Astrocyte (in vitro differentiated cells and primary cell): ENCODE measurements around the gene NCKAP1. TPM values are rescaled to one million over a fixed set of nuclear protein-coding genes. Genes with fewer than 3 reads are reported as not detected.
A peak's percentile ranks its signal among the peaks of the same experiment; 100 is the strongest.

Experiments used
- DNase-seq: peaks from one replicate; pipeline ENCODE4 v3.0.0-alpha.2; 2010; ENCODE audit warnings: low read depth
- FAIRE-seq: peaks from 2 replicates; lab custom pipeline; 2011; peaks lifted over from hg19 to GRCh38; lab: Jason Lieb, UNC
- H2AFZ ChIP-seq: 2 replicates; pipeline ENCODE4 v1.6.0; 2012; ENCODE audit warnings: low read depth, low read length, inconsistent platforms
- H3K27ac ChIP-seq: 2 replicates; pipeline ENCODE4 v1.5.1; 2011; ENCODE audit warnings: low read depth, low read length, inconsistent platforms
- H3K27me3 ChIP-seq: 2 replicates; pipeline ENCODE4 v1.6.0; 2011; ENCODE audit warnings: low read length, inconsistent platforms; ENCODE audit not compliant: insufficient read depth
- H3K36me3 ChIP-seq: 2 replicates; pipeline ENCODE4 v1.5.1; 2011; ENCODE audit warnings: low read length, inconsistent platforms; ENCODE audit not compliant: insufficient read depth
- H3K4me1 ChIP-seq: 2 replicates; pipeline ENCODE4 v1.5.1; 2011; ENCODE audit warnings: low read length, inconsistent platforms; ENCODE audit not compliant: insufficient read depth
- H3K4me2 ChIP-seq: 2 replicates; pipeline ENCODE4 v1.6.0; 2012; ENCODE audit warnings: low read length, inconsistent platforms
- H3K4me3 ChIP-seq: 2 replicates; pipeline ENCODE4 v1.5.1; 2011; ENCODE audit warnings: low read depth, mild to moderate bottlenecking, low read length, inconsistent platforms; ENCODE audit not compliant: insufficient read depth
- H3K79me2 ChIP-seq: 2 replicates; pipeline ENCODE4 v1.6.0; 2012; ENCODE audit warnings: mild to moderate bottlenecking, low read length, inconsistent platforms; ENCODE audit not compliant: insufficient read depth
- H3K9ac ChIP-seq: 2 replicates; pipeline ENCODE4 v1.6.0; 2012; ENCODE audit warnings: mild to moderate bottlenecking, low read length, inconsistent platforms
- H3K9me3 ChIP-seq: 2 replicates; pipeline ENCODE4 v1.5.1; 2012; ENCODE audit warnings: low read depth, mild to moderate bottlenecking, low read length, inconsistent platforms; ENCODE audit not compliant: insufficient read depth
- H4K20me1 ChIP-seq: 2 replicates; pipeline ENCODE4 v1.6.0; 2012; ENCODE audit warnings: low read length, inconsistent platforms; ENCODE audit not compliant: insufficient read depth
- H3K27ac Mint-ChIP-seq: one replicate; pipeline ENCODE4 v1.8.0; 2021; ENCODE audit warnings: mild to moderate bottlenecking, mixed read lengths; ENCODE audit not compliant: unreplicated experiment
- H3K27me3 Mint-ChIP-seq: one replicate; pipeline ENCODE4 v1.8.0; 2021; ENCODE audit warnings: low read depth, mixed read lengths; ENCODE audit not compliant: unreplicated experiment
- H3K36me3 Mint-ChIP-seq: one replicate; pipeline ENCODE4 v1.8.0; 2021; ENCODE audit warnings: low read depth, mixed read lengths; ENCODE audit not compliant: unreplicated experiment
- H3K4me1 Mint-ChIP-seq: one replicate; pipeline ENCODE4 v1.8.0; 2021; ENCODE audit warnings: low read depth, mixed read lengths; ENCODE audit not compliant: unreplicated experiment
- H3K4me3 Mint-ChIP-seq: one replicate; pipeline ENCODE4 v1.8.0; 2021; ENCODE audit warnings: mild to moderate bottlenecking, moderate library complexity, mixed read lengths; ENCODE audit not compliant: unreplicated experiment
- H3K9me3 Mint-ChIP-seq: one replicate; pipeline ENCODE4 v1.8.0; 2021; ENCODE audit warnings: mild to moderate bottlenecking, mixed read lengths; ENCODE audit not compliant: unreplicated experiment
- EZH2 ChIP-seq: IDR thresholded peaks from 2 replicates; pipeline ENCODE4 v1.6.1; 2012; ENCODE audit warnings: mild to moderate bottlenecking, low read length, inconsistent platforms; ENCODE audit not compliant: insufficient read depth
- total RNA-seq: library from RNA; stranded (reverse); gene quantifications from 2 replicates; pipeline ENCODE4 v1.2.1, GENCODE V29; 2021
- TF ChIP-seq, protein P1 (sequence below): IDR thresholded peaks from 2 replicates; pipeline ENCODE4 v1.5.1; 2011; ENCODE audit warnings: low read depth, mild to moderate bottlenecking, inconsistent platforms, low read length, moderate library complexity; ENCODE audit not compliant: insufficient read depth

Gene NCKAP1
- total RNA-seq, 1 donor from 2014 or later, result 164 TPM

DNA sequence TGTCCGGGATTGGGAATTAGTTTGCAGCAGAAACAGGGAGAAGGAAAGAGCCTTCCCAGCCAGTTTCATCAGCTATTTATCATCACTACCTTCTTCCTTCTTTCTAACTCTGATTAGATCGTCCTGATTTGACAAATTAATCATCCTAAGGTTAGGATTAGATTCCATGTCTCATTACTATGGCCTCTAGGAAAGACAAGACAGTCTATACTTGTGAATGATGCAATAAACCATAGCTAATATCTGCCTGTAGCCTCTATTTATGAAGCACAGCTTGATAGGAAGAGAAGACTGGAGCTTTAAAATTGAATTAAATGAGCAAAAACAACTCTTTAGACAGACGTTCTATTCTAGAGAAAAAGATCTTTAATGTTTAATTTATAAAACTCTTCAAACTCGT, 146.6 kb downstream of the NCKAP1 start:
- no peaks in the 10 kb centered on the region for H4K20me1 ChIP-seq
- FAIRE-seq, result no peak
- no peaks in the 10 kb centered on the region for H3K36me3 ChIP-seq
- Mint-ChIP-seq H3K9me3 (no peaks in the 10 kb centered on the region), H3K27ac (peak overlapping the region; percentile 15), H3K36me3 (no peaks in the 10 kb centered on the region), H3K27me3 (no peaks in the 10 kb centered on the region), H3K4me3 (no peak overlapping the region), H3K4me1 (no peaks in the 10 kb centered on the region)
- no peaks in the 10 kb centered on the region for H3K79me2 ChIP-seq
- no peaks in the 10 kb centered on the region for H3K27me3 ChIP-seq
- no peaks in the 10 kb centered on the region for H3K9me3 ChIP-seq
- H3K4me2 ChIP-seq, result no peak overlapping the region
- H3K4me3 ChIP-seq, result no peak overlapping the region
- no peaks in the 10 kb centered on the region for H3K4me1 ChIP-seq
- no peak overlapping the region for H2AFZ ChIP-seq
- H3K27ac ChIP-seq, result no peak overlapping the region
- no peak for TF ChIP-seq EZH2
- no peak overlapping the region for H3K9ac ChIP-seq
- DNase-seq, result no peak

DNA sequence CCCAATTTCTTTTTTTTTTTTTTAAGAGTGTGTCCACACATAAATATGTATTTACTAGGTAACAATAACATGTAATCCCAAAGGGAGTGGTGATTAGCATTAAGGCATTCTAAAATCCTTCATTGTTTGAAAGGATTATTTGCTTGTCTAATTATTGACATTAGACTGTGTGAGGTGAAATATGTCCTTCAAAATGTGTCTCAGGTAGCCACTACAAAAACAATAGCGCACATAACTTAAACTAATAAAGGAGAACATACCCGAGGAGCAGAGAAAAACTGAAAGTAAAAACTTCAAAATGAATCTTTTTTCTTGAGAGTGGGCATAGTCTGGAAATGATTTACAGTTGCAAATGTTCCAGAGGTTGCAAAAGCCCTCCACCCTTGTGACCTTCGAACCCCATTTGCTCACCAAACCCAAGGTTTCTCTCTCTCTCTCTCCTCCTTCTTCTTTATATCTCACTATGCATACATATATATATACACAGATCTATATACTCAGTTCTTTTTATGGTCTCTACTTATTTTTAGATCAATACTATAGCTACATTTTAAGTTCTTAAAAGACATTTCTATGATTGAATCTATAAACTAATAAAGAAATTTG, 147.4 kb downstream of the NCKAP1 start:
- DNase-seq (no peak), FAIRE-seq (no peak)
- Histone ChIP-seq H3K4me3 (no peak overlapping the region), H3K27me3 (no peaks in the 10 kb centered on the region), H3K4me1 (no peaks in the 10 kb centered on the region), H3K9ac (no peak overlapping the region), H2AFZ (no peak overlapping the region), H4K20me1 (no peaks in the 10 kb centered on the region), H3K27ac (no peak overlapping the region), H3K9me3 (no peaks in the 10 kb centered on the region), H3K4me2 (no peak overlapping the region), H3K36me3 (no peaks in the 10 kb centered on the region), H3K79me2 (no peaks in the 10 kb centered on the region)
- no peak overlapping the region for H3K4me3 Mint-ChIP-seq
- no peaks in the 10 kb centered on the region for H3K27me3 Mint-ChIP-seq
- no peaks in the 10 kb centered on the region for H3K9me3 Mint-ChIP-seq
- no peaks in the 10 kb centered on the region for H3K4me1 Mint-ChIP-seq
- no peak for TF ChIP-seq EZH2
- TF ChIP-seq, protein P1, sequence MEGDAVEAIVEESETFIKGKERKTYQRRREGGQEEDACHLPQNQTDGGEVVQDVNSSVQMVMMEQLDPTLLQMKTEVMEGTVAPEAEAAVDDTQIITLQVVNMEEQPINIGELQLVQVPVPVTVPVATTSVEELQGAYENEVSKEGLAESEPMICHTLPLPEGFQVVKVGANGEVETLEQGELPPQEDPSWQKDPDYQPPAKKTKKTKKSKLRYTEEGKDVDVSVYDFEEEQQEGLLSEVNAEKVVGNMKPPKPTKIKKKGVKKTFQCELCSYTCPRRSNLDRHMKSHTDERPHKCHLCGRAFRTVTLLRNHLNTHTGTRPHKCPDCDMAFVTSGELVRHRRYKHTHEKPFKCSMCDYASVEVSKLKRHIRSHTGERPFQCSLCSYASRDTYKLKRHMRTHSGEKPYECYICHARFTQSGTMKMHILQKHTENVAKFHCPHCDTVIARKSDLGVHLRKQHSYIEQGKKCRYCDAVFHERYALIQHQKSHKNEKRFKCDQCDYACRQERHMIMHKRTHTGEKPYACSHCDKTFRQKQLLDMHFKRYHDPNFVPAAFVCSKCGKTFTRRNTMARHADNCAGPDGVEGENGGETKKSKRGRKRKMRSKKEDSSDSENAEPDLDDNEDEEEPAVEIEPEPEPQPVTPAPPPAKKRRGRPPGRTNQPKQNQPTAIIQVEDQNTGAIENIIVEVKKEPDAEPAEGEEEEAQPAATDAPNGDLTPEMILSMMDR, result no peak
- H3K27ac Mint-ChIP-seq, result no peak overlapping the region
- no peaks in the 10 kb centered on the region for H3K36me3 Mint-ChIP-seq

DNA sequence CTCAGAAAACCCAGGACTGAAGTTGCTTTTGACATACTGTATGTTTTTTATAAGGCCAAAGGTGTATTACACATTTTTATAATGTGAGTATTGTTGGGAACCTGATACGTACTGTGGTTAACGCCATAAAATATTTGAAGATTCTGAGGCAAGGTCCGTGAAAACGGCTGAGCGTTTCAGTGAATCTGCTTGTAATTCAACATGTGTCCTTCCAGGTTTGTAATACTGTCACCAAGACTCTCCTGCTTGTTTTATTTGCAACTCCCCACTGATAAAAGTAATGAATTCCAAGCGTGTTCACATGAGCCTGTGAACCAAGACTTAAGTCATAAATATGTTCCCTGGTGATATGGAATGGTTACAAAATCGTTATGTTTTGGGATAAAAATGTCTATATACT, 148.0 kb downstream of the NCKAP1 start:
- H3K4me3 ChIP-seq, result no peak overlapping the region
- no peak overlapping the region for H3K4me3 Mint-ChIP-seq
- no peaks in the 10 kb centered on the region for H3K27me3 Mint-ChIP-seq

More for the DNA sequence above, 148.0 kb downstream of the NCKAP1 start:
- Histone ChIP-seq H3K36me3 (no peaks in the 10 kb centered on the region), H3K4me1 (no peaks in the 10 kb centered on the region), H3K9ac (no peak overlapping the region), H2AFZ (no peak overlapping the region), H3K9me3 (no peaks in the 10 kb centered on the region), H4K20me1 (no peaks in the 10 kb centered on the region), H3K27ac (no peak overlapping the region), H3K27me3 (no peaks in the 10 kb centered on the region), H3K4me2 (no peak overlapping the region), H3K79me2 (no peaks in the 10 kb centered on the region)
- TF ChIP-seq EZH2, result no peak
- TF ChIP-seq, protein P1, result no peak
- Mint-ChIP-seq H3K36me3 (no peaks in the 10 kb centered on the region), H3K27ac (no peak overlapping the region), H3K9me3 (no peaks in the 10 kb centered on the region), H3K4me1 (no peaks in the 10 kb centered on the region)
- no peak for DNase-seq
- FAIRE-seq, result no peak
